Measurements from ENCODE around the gene SLC35F2.
A peak's percentile ranks its signal among the peaks of the same experiment; 100 is the strongest.

SLC35F2 gene
- long read RNA-seq, transcript SLC35F2-201 (8 exons, 1,076 nt), result minor isoform, 44 of 443 reads
- long read RNA-seq, transcript SLC35F2-206 (7 exons, 1,007 nt), result minor isoform, 20 of 443 reads
- long read RNA-seq, transcript SLC35F2-204 (8 exons, 3,170 nt), result major isoform, 318 of 443 reads
- long read RNA-seq, partial matches to known transcripts, result 25 of 443 reads
- long read RNA-seq, other reads (novel, unspliced or antisense), result 35 of 443 reads

GRCh38 chr11:107858217-107859070 lies at the start of gene SLC35F2:
Gene SLC35F2, minus strand, starts transcription at chr11:107858787. Its CDS starts 20 bp downstream, at chr11:107858767.
- H3K4me3 ChIP-seq (replicated peaks; ENCODE audit: insufficient read depth, low read length), result peak within 1 kb of the TSS; percentile 78
- DNase-seq (ENCODE audit: low read depth in 1 of 2, low spot score in 1 of 2), result peak in 1 of 2 experiments; percentile 87

GRCh38 chr11:107908211-107908610 lies 49.6 kb upstream of the SLC35F2 start:
- DNase-seq (ENCODE audit: low read depth in 1 of 2, low spot score in 1 of 2), result no peak
- H3K27me3 ChIP-seq (ENCODE audit: insufficient read depth, poor library complexity, severe bottlenecking), result no peaks in the 10 kb centered on the region
- TF ChIP-seq CTCF (IDR thresholded peaks at IDR 0.05; ENCODE audit: insufficient read depth, low read length) (no peak), GABPA (IDR thresholded peaks at IDR 0.05; ENCODE audit: low read depth) (no peak), REST (IDR thresholded peaks at IDR 0.05; ENCODE audit: insufficient replicate concordance, low read depth) (no peak), SPI1 (IDR thresholded peaks at IDR 0.05; ENCODE audit: borderline replicate concordance, low read depth) (no peak), POLR2AphosphoS5 (IDR thresholded peaks at IDR 0.05; ENCODE audit: low read depth) (no peak)
- H3K27ac ChIP-seq (replicated peaks), result no peak overlapping the region
- no peak overlapping the region for H3K4me3 ChIP-seq (replicated peaks; ENCODE audit: insufficient read depth, low read length)

More at GRCh38 chr11:107858217-107859070, at the start of gene SLC35F2:
- TF ChIP-seq REST (IDR thresholded peaks at IDR 0.05; ENCODE audit: insufficient replicate concordance, low read depth), result peak; percentile 44
- no peak for TF ChIP-seq CTCF (IDR thresholded peaks at IDR 0.05; ENCODE audit: insufficient read depth, low read length)
- TF ChIP-seq GABPA (IDR thresholded peaks at IDR 0.05; ENCODE audit: low read depth), result 0 out of 2 replicates have a peak, but pooled peaks have one; percentile 21
- peak; percentile 79 for TF ChIP-seq POLR2AphosphoS5 (IDR thresholded peaks at IDR 0.05; ENCODE audit: low read depth)
- peak; percentile 1; the same call in 1 of the 2 replicates for TF ChIP-seq SPI1 (IDR thresholded peaks at IDR 0.05; ENCODE audit: borderline replicate concordance, low read depth)
- Histone ChIP-seq H3K27me3 (ENCODE audit: insufficient read depth, poor library complexity, severe bottlenecking) (no peaks in the 10 kb centered on the region), H3K27ac (replicated peaks) (peak within 1 kb of the TSS; percentile 72)

GRCh38 chr11:107898270-107898669 lies 39.7 kb upstream of the SLC35F2 start:
- peak in 1 of 2 experiments; percentile 36 for DNase-seq (ENCODE audit: low read depth in 1 of 2, low spot score in 1 of 2)
- Histone ChIP-seq H3K4me3 (replicated peaks; ENCODE audit: insufficient read depth, low read length) (no peak overlapping the region), H3K27ac (replicated peaks) (no peak overlapping the region), H3K27me3 (ENCODE audit: insufficient read depth, poor library complexity, severe bottlenecking) (no peaks in the 10 kb centered on the region)
- no peak for TF ChIP-seq POLR2AphosphoS5 (IDR thresholded peaks at IDR 0.05; ENCODE audit: low read depth)
- peak; percentile 21 for TF ChIP-seq CTCF (IDR thresholded peaks at IDR 0.05; ENCODE audit: insufficient read depth, low read length)
